Endothelial cell (in vitro differentiated cells): ENCODE data around the gene ITSN2. TPM values are rescaled to one million over a fixed set of nuclear protein-coding genes. Genes with fewer than 3 reads are reported as not detected.

Source experiments
- DNase-seq: peaks from one replicate; pipeline ENCODE4 v3.0.0; 2021; ENCODE audit warnings: low spot score
- H3K27ac Mint-ChIP-seq: one replicate; pipeline ENCODE4 v1.8.0; 2021; ENCODE audit warnings: mixed read lengths, inconsistent platforms; ENCODE audit not compliant: unreplicated experiment
- H3K27me3 Mint-ChIP-seq: one replicate; pipeline ENCODE4 v1.8.0; 2021; ENCODE audit warnings: mild to moderate bottlenecking, moderate library complexity, mixed read lengths, inconsistent platforms; ENCODE audit not compliant: unreplicated experiment
- H3K36me3 Mint-ChIP-seq: one replicate; pipeline ENCODE4 v1.8.0; 2021; ENCODE audit warnings: mild to moderate bottlenecking, low read depth, mixed read lengths, inconsistent platforms; ENCODE audit not compliant: unreplicated experiment
- H3K4me1 Mint-ChIP-seq: one replicate; pipeline ENCODE4 v1.8.0; 2021; ENCODE audit warnings: mild to moderate bottlenecking, mixed read lengths, inconsistent platforms; ENCODE audit not compliant: unreplicated experiment
- H3K4me3 Mint-ChIP-seq: one replicate; pipeline ENCODE4 v1.8.0; 2021; ENCODE audit warnings: mild to moderate bottlenecking, mixed read lengths, inconsistent platforms; ENCODE audit not compliant: unreplicated experiment
- H3K9me3 Mint-ChIP-seq: one replicate; pipeline ENCODE4 v1.8.0; 2021; ENCODE audit warnings: mixed read lengths, inconsistent platforms; ENCODE audit not compliant: unreplicated experiment
- total RNA-seq: library from RNA; stranded (reverse); fragmentation: NEBNext Ultra II Directional; extraction: Animal tissue kit (Norgen Biotek cat#: 25700); gene quantifications from one replicate; pipeline ENCODE4 v1.2.1, GENCODE V29; 2021; ENCODE audit not compliant: unreplicated experiment
- TF ChIP-seq, protein P1 (sequence below): fragments of 200-600 bp; sonication (generic); IDR thresholded peaks from one replicate; pipeline ENCODE4 v1.5.0; 2021; ENCODE audit warnings: antibody characterized with exemption; ENCODE audit not compliant: unreplicated experiment

ITSN2 gene
- total RNA-seq, 1 donor from 2014 or later = 73.3 TPM

DNA sequence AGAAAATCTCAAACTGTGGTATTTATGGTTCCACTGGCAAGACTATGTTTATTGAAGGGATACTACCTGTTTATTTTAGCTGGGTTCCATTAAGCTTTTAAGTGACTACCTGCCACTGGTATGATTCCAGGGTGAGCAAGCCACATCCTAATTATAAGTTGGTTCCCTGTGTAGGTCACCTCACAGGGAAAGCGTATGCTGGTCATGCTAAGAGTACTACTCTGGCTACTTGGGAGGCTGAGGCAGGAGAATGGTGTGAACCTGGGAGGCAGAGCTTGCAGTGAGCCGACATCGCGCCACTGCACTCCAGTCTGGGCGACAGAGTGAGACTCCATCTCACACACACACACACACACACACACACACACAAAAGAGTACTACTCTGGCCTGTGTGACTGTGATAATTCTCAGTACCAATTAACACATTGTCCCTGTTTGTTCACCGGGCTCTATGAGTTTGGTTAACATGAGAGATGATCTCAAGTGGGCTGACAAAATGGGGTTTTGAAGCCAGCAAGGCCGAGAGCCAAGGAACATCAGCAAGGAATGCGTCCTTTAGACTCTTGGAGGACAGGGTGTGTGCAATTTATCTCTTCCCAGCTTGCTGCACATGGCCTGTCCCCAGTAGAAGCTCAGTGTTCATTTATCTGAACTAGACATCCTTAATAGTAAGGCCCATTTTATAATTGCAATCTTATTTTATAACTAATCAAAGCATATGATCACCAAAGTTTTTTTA lies 15.2 kb upstream of the ITSN2 start:
- no peak overlapping the region for H3K27ac Mint-ChIP-seq
- no peak for DNase-seq
- no peaks in the 10 kb centered on the region for H3K36me3 Mint-ChIP-seq
- TF ChIP-seq, protein P1, sequence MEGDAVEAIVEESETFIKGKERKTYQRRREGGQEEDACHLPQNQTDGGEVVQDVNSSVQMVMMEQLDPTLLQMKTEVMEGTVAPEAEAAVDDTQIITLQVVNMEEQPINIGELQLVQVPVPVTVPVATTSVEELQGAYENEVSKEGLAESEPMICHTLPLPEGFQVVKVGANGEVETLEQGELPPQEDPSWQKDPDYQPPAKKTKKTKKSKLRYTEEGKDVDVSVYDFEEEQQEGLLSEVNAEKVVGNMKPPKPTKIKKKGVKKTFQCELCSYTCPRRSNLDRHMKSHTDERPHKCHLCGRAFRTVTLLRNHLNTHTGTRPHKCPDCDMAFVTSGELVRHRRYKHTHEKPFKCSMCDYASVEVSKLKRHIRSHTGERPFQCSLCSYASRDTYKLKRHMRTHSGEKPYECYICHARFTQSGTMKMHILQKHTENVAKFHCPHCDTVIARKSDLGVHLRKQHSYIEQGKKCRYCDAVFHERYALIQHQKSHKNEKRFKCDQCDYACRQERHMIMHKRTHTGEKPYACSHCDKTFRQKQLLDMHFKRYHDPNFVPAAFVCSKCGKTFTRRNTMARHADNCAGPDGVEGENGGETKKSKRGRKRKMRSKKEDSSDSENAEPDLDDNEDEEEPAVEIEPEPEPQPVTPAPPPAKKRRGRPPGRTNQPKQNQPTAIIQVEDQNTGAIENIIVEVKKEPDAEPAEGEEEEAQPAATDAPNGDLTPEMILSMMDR = no peak
- no peaks in the 10 kb centered on the region for H3K4me1 Mint-ChIP-seq
- no peaks in the 10 kb centered on the region for H3K27me3 Mint-ChIP-seq
- H3K4me3 Mint-ChIP-seq = no peak overlapping the region
- H3K9me3 Mint-ChIP-seq = no peaks in the 10 kb centered on the region

DNA sequence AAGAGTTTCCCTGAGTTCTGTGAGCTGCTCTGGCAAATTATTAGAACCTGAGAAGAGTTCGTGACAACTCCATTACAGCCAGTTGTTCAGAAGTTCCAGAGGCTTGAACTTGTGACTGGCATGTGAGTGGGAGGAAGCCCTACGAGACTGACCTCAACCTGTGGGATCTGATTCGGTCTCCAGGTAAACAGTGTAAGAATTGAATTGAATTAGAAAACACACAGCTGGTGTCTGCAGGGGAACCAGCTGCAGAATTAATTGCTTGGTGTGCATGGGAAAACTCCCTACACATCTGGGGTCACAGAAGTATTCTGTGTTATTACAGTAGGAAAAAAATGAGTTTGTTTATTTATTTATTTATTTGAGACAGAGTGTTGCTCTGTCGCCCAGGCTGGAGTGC lies 14.0 kb upstream of the ITSN2 start:
- no peak for DNase-seq
- no peaks in the 10 kb centered on the region for H3K9me3 Mint-ChIP-seq
- H3K4me3 Mint-ChIP-seq = no peak overlapping the region
- no peaks in the 10 kb centered on the region for H3K27me3 Mint-ChIP-seq
- TF ChIP-seq, protein P1 = no peak
- no peaks in the 10 kb centered on the region for H3K36me3 Mint-ChIP-seq
- H3K27ac Mint-ChIP-seq = no peak overlapping the region
- H3K4me1 Mint-ChIP-seq = no peaks in the 10 kb centered on the region

DNA sequence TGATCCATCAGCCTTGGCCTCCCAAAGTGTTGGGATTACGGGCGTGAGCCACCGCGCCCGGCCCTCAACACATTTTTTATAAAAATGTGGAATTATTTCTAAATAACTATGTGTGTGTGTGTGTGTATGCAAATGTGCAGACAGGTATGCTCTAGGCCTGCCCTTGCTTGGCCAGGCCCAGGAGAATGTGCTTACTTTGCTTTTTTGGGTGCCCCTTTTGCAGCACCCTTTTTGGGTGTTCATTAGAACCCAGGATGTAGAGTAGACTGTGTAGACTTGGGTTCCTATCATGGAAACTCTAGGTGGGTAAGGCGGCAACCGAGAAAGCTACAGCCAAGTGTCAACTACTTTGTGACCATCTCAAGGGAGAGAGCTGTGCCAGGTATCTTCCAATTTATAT lies 11.7 kb upstream of the ITSN2 start:
- Mint-ChIP-seq H3K9me3 (no peaks in the 10 kb centered on the region), H3K27ac (no peak overlapping the region), H3K27me3 (no peaks in the 10 kb centered on the region), H3K4me1 (no peaks in the 10 kb centered on the region), H3K36me3 (no peaks in the 10 kb centered on the region), H3K4me3 (no peak overlapping the region)
- TF ChIP-seq, protein P1 = no peak
- DNase-seq = no peak

DNA sequence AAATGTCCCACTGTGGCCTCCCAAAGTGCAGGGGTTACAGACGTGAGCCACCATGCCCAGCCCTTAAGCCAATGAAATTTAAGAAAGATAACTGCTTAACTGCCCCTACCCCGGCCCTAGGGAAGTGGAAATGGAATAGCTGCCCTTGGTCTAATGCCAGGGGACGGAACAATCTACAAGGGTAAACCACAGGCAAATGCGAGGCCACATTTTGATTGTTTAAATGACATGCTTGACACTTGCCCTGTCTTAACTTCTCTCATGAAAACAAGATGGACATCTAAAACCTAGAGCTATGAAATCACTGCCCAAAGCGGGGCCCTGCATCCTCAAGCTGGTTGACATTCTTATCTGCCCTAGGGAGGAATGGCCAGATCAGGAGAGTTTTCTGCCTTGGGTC lies 5.5 kb upstream of the ITSN2 start:
- Mint-ChIP-seq H3K27me3 (peaks cover 6% of the 10 kb centered on the region), H3K36me3 (no peaks in the 10 kb centered on the region), H3K9me3 (no peaks in the 10 kb centered on the region), H3K27ac (no peak overlapping the region), H3K4me1 (peaks cover 7% of the 10 kb centered on the region), H3K4me3 (no peak overlapping the region)
- TF ChIP-seq, protein P1 = no peak
- no peak for DNase-seq

DNA sequence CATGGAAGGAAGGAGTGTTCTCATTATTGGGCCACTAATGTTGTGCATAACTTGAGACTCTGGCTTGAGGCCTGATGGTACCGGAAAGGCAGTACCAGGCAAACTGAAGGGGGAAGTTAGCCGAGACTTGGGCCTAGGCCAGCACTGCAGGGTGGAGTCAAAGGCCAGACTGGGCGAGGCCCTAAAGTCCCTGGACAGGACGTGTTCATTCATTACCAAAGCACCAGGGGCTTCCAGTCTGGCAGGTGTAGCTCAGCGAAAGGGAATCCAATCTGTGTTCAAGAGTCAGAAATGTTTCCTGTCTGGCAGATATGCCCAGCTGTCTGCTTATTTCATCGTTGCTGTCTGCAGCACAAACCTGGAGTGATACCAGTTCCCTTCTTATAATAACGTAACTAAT lies 4.7 kb upstream of the ITSN2 start:
- H3K36me3 Mint-ChIP-seq = no peaks in the 10 kb centered on the region
- no peak overlapping the region for H3K27ac Mint-ChIP-seq
- TF ChIP-seq, protein P1 = no peak
- peaks cover 8% of the 10 kb centered on the region for H3K4me1 Mint-ChIP-seq
- no peak overlapping the region for H3K4me3 Mint-ChIP-seq
- no peaks in the 10 kb centered on the region for H3K9me3 Mint-ChIP-seq
- H3K27me3 Mint-ChIP-seq = peaks cover 7% of the 10 kb centered on the region
- DNase-seq = no peak
